ENCODE data around the gene HIP1R. TPM values are rescaled to one million over a fixed set of nuclear protein-coding genes. Genes with fewer than 3 reads are reported as not detected.

The HIP1R gene
- total and polyA plus RNA-seq, 2 of the 13 experiments (the other 11 are each of a cell fraction or from before 2014, with no cell fraction given): 18.4 to 25.5 TPM

GRCh38 chr12:122825773-122826724 is 9.2 kb upstream of the HIP1R start:
- no peak overlapping the region for H2AFZ ChIP-seq (ENCODE audit: low read length)
- ATAC-seq (peak; percentile 63), DNase-seq (ENCODE audit: low spot score) (no peak), FAIRE-seq (no peak)
- intact Hi-C loops (cut with micrococcal nuclease; ENCODE audit: unreplicated experiment) (no loop called here), in situ Hi-C loops (cut with HindIII; ENCODE audit: extremely low pct_ligation_motif_present, low pct_unique_long_range_greater_than_20kb) (no loop called here)
- H3K27me3 ChIP-seq (ENCODE audit: control insufficient read depth in 1 of 2, insufficient read depth in 2 of 2, low read length in 2 of 2): peaks cover 0 to 4% of the 10 kb centered on the region in 2 experiments; a peak in 1 of 5 replicates
- POLR2A ChIA-PET: interaction anchor here (1.1 to 1.7 kb wide), 2 partner anchors 10 to 16 kb away, joined by 4 to 5 read pairs; partner anchors contain the start of gene HIP1R
- H3K27ac ChIP-seq (ENCODE audit: extremely low read length, insufficient read depth, low read length): no peak overlapping the region
- H3K4me3 ChIP-seq (replicated peaks in 1 of 3; ENCODE audit: insufficient read depth in 1 of 3, low read depth in 2 of 3, low read length in 3 of 3): peak overlapping the region; percentile 54 to 64 (median 59)
- H3K36me3 ChIP-seq (replicated peaks in 1 of 2; ENCODE audit: control insufficient read depth in 1 of 2, insufficient read depth in 2 of 2, low read length in 2 of 2): no peaks in the 10 kb centered on the region
- no TSS peak for BruUV-seq (replicated peaks)
- 0 out of 2 replicates have a peak, but pooled peaks have one; percentile 14 for TF ChIP-seq ZNF362 (CRISPR knock-in tag; IDR thresholded peaks at IDR 0.05; ENCODE audit: borderline replicate concordance)
- TF ChIP-seq, protein P1, sequence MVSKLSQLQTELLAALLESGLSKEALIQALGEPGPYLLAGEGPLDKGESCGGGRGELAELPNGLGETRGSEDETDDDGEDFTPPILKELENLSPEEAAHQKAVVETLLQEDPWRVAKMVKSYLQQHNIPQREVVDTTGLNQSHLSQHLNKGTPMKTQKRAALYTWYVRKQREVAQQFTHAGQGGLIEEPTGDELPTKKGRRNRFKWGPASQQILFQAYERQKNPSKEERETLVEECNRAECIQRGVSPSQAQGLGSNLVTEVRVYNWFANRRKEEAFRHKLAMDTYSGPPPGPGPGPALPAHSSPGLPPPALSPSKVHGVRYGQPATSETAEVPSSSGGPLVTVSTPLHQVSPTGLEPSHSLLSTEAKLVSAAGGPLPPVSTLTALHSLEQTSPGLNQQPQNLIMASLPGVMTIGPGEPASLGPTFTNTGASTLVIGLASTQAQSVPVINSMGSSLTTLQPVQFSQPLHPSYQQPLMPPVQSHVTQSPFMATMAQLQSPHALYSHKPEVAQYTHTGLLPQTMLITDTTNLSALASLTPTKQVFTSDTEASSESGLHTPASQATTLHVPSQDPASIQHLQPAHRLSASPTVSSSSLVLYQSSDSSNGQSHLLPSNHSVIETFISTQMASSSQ (IDR thresholded peaks at IDR 0.05; ENCODE audit: low read depth): peak; percentile 77
- TF ChIP-seq, protein P1 (CRISPR knock-in tag; IDR thresholded peaks at IDR 0.05; ENCODE audit: borderline replicate concordance): no peak; the same call in 1 of the 2 replicates
- TF ChIP-seq ZNF34 (CRISPR knock-in tag; IDR thresholded peaks at IDR 0.05; ENCODE audit: borderline replicate concordance): no peak
- peak; percentile 94 for TF ChIP-seq ZNF652 (CRISPR knock-in tag; IDR thresholded peaks at IDR 0.05; ENCODE audit: borderline replicate concordance, low read depth)
- peak; percentile 95 for TF ChIP-seq ZNF441 (CRISPR knock-in tag; IDR thresholded peaks at IDR 0.05; ENCODE audit: borderline replicate concordance)
- TF ChIP-seq ZNF430 (CRISPR knock-in tag; IDR thresholded peaks at IDR 0.05): no peak
- TF ChIP-seq TFAP4 (IDR thresholded peaks at IDR 0.05; ENCODE audit: borderline replicate concordance, low read depth): peak; percentile 44; the same call in 1 of the 2 replicates
- peak; percentile 20; the same call in 1 of the 2 replicates for TF ChIP-seq GATAD2A (CRISPR knock-in tag; IDR thresholded peaks at IDR 0.05)
- H3K9me3 ChIP-seq (ENCODE audit: low read length): no peaks in the 10 kb centered on the region
- peak overlapping the region; percentile 64 for H3K4me2 ChIP-seq (ENCODE audit: low read depth, low read length)
- H3K79me2 ChIP-seq (ENCODE audit: insufficient read depth, low read length): no peaks in the 10 kb centered on the region
- 2% methylated on average over 22 of the region's 22 CpGs for WGBS (ENCODE audit: low lambda C conversion rate)
- H4K20me1 ChIP-seq (ENCODE audit: insufficient read depth, low read length): no peaks in the 10 kb centered on the region
- H3K4me1 ChIP-seq (ENCODE audit: insufficient read depth, low read length): peaks cover 35% of the 10 kb centered on the region
- H3K9ac ChIP-seq (ENCODE audit: insufficient read depth, low read depth, low read length): peak overlapping the region; percentile 19; the same call in 1 of the 2 replicates
- CTCF ChIA-PET (ENCODE audit: low intra/inter-chr PET ratio, low total read pairs): no interaction called here

Data from HepG2 (cell line).